OCI-LY7 (cell line): ENCODE results near the gene DLGAP1.

Experiments
- CTCF ChIP-seq: fragments of 200-600 bp; sonication (generic); conservative IDR thresholded peaks from 2 replicates; pipeline ENCODE4 v1.5.1; 2014; ENCODE audit warnings: mild to moderate bottlenecking, antibody characterized with exemption, low read length, moderate library complexity, mixed read lengths
- EZH2phosphoT487 ChIP-seq: fragments of 200-600 bp; sonication (generic); IDR thresholded peaks from 2 replicates; pipeline ENCODE4 v1.6.1; 2018; ENCODE audit warnings: low read depth, borderline replicate concordance, mild to moderate bottlenecking, mixed run types, antibody characterized with exemption, low read length, moderate library complexity, mixed read lengths

DNA sequence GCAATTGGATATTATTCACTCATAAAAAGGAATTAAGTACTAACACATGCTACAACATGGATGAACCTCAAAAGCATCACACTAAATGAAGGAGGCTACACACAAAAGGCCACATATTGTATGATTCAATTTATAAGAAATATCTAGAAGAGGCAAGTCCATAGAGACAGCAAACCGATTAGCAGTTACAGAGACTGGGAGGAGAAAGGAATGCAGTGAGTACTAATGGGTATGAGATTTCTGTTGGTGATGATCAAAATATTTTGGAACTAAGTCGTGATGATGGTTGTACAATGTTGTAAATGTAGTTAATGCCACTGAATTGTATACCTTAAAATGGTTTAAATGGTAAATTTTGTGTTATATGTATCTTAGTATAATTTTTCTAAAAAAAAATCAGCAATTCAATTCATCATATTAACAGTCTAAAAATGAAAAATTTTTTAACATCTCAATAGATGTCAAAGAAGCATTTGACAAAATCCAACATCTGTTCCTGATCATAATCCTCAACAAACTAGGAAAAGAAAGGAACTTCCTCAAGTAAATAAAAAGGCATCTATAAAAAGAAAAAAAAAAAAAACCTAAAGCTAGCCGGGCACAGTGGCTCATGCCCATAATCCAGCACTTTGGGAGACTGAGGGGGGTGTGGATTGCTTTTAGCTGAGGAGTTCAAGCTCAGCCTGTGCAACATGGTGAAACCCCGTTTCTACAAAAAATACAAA lies 907.1 kb downstream of the DLGAP1 start:
- TF ChIP-seq CTCF: no peak
- no peak for TF ChIP-seq EZH2phosphoT487
